ENCODE results near the gene SNAPC1. TPM values are rescaled to one million over a fixed set of nuclear protein-coding genes. Genes with fewer than 3 reads are reported as not detected.

SNAPC1 gene
- total RNA-seq, 2 experiments from 2014 or later = 10.5 to 11.2 TPM

GRCh38 chr14:61764342-61765122 lies 2.3 kb downstream of the SNAPC1 start:
- Mint-ChIP-seq H3K27ac (no peak overlapping the region), H3K36me3 (ENCODE audit: low read depth) (peaks cover 15% of the 10 kb centered on the region), H3K27me3 (no peaks in the 10 kb centered on the region), H3K4me3 (peak overlapping the region; percentile 95), H3K4me1 (peaks cover 35% of the 10 kb centered on the region), H3K9me3 (ENCODE audit: low read depth) (no peaks in the 10 kb centered on the region)
- POLR2A ChIA-PET = no interaction called here
- DNase-seq (no peak), ATAC-seq (no peak)
- intact Hi-C loops (cut with DNase I, micrococcal nuclease) = loop anchor here (5.0 kb wide), 2 partner anchors 73 to 1672 kb away; partner anchors contain the start of gene PCNX4 (in 1 of the 2)
- CTCF ChIA-PET = interaction anchor here (1.0 to 1.8 kb wide), 5 partner anchors 7 to 77 kb away, joined by 3 to 9 read pairs (median 4); no protein-coding TSS in a partner anchor

GRCh38 chr14:61765225-61765943 lies 3.2 kb downstream of the SNAPC1 start:
- H3K4me1 Mint-ChIP-seq = peaks cover 35% of the 10 kb centered on the region
- ATAC-seq (no peak), DNase-seq (no peak)
- no peak overlapping the region for H3K27ac Mint-ChIP-seq
- H3K27me3 Mint-ChIP-seq = no peaks in the 10 kb centered on the region
- H3K9me3 Mint-ChIP-seq (ENCODE audit: low read depth) = no peaks in the 10 kb centered on the region
- CTCF ChIA-PET = interaction anchor here (1.5 kb wide), 1 partner anchor 8 kb away, joined by 4 read pairs; no protein-coding TSS in a partner anchor
- peaks cover 19% of the 10 kb centered on the region for H3K36me3 Mint-ChIP-seq (ENCODE audit: low read depth)
- H3K4me3 Mint-ChIP-seq = no peak overlapping the region
- POLR2A ChIA-PET = no interaction called here
- intact Hi-C loops (cut with DNase I, micrococcal nuclease) = no loop called here

GRCh38 chr14:61766151-61766550 lies 3.9 kb downstream of the SNAPC1 start:
- Mint-ChIP-seq H3K9me3 (ENCODE audit: low read depth) (no peaks in the 10 kb centered on the region), H3K27me3 (no peaks in the 10 kb centered on the region), H3K36me3 (ENCODE audit: low read depth) (peaks cover 25% of the 10 kb centered on the region), H3K27ac (no peak overlapping the region), H3K4me1 (peaks cover 35% of the 10 kb centered on the region), H3K4me3 (no peak overlapping the region)
- DNase-seq (no peak), ATAC-seq (no peak)
- ChIA-PET CTCF (interaction anchor here (1.1 to 1.5 kb wide), 2 partner anchors 8 to 24 kb away, joined by 3 to 4 read pairs; no protein-coding TSS in a partner anchor), POLR2A (no interaction called here)
- intact Hi-C loops (cut with DNase I, micrococcal nuclease) = no loop called here

GRCh38 chr14:61768240-61768639 lies 6.0 kb downstream of the SNAPC1 start:
- H3K36me3 Mint-ChIP-seq (ENCODE audit: low read depth) = peaks cover 33% of the 10 kb centered on the region
- peaks cover 28% of the 10 kb centered on the region for H3K4me1 Mint-ChIP-seq
- H3K27ac Mint-ChIP-seq = no peak overlapping the region
- ChIA-PET CTCF (interaction anchor here (0.6 to 0.9 kb wide), 4 partner anchors 12 to 471 kb away, joined by 3 read pairs; no protein-coding TSS in a partner anchor), POLR2A (interaction anchor here (0.7 kb wide), 1 partner anchor 199 kb away, joined by 6 read pairs; no protein-coding TSS in a partner anchor)
- H3K9me3 Mint-ChIP-seq (ENCODE audit: low read depth) = no peaks in the 10 kb centered on the region
- ATAC-seq (no peak), DNase-seq (no peak)
- H3K27me3 Mint-ChIP-seq = no peaks in the 10 kb centered on the region
- intact Hi-C loops (cut with DNase I, micrococcal nuclease) = no loop called here
- H3K4me3 Mint-ChIP-seq = no peak overlapping the region

- Mint-ChIP-seq H3K36me3 (ENCODE audit: low read depth) (peaks cover 34% of the 10 kb centered on the region), H3K27ac (no peak overlapping the region), H3K27me3 (no peaks in the 10 kb centered on the region), H3K4me3 (no peak overlapping the region), H3K9me3 (ENCODE audit: low read depth) (no peaks in the 10 kb centered on the region), H3K4me1 (peaks cover 13% of the 10 kb centered on the region)
- ATAC-seq (no peak), DNase-seq (no peak)
- CTCF ChIA-PET = no interaction called here
- POLR2A ChIA-PET = no interaction called here
- intact Hi-C loops (cut with DNase I, micrococcal nuclease) = no loop called here
These were observed 7.7 kb downstream of the SNAPC1 start for GRCh38 chr14:61769893-61770292.

GRCh38 chr14:61774861-61775260 lies 12.6 kb downstream of the SNAPC1 start:
- CTCF ChIA-PET = no interaction called here
- Mint-ChIP-seq H3K4me1 (peaks cover 21% of the 10 kb centered on the region), H3K9me3 (ENCODE audit: low read depth) (no peaks in the 10 kb centered on the region), H3K27me3 (no peaks in the 10 kb centered on the region), H3K4me3 (no peak overlapping the region), H3K27ac (no peak overlapping the region), H3K36me3 (ENCODE audit: low read depth) (peaks cover 45% of the 10 kb centered on the region)
- intact Hi-C loops (cut with DNase I, micrococcal nuclease) = no loop called here
- ATAC-seq (no peak), DNase-seq (no peak)
- POLR2A ChIA-PET = no interaction called here

GRCh38 chr14:61780125-61780524 lies 17.9 kb downstream of the SNAPC1 start:
- DNase-seq = peak; percentile 20
- no peaks in the 10 kb centered on the region for H3K9me3 Mint-ChIP-seq (ENCODE audit: low read depth)
- ChIA-PET CTCF (interaction anchor here (0.5 to 2.6 kb wide), 7 partner anchors 9 to 432 kb away, joined by 3 to 14 read pairs (median 4); no protein-coding TSS in a partner anchor), POLR2A (interaction anchor here (1.0 kb wide), 1 partner anchor 31 kb away, joined by 3 read pairs; no protein-coding TSS in a partner anchor)
- peaks cover 49% of the 10 kb centered on the region for H3K36me3 Mint-ChIP-seq (ENCODE audit: low read depth)
- peak; percentile 95 for ATAC-seq
- peaks cover 36% of the 10 kb centered on the region for H3K4me1 Mint-ChIP-seq
- H3K27ac Mint-ChIP-seq = peak overlapping the region; percentile 88
- H3K27me3 Mint-ChIP-seq = no peaks in the 10 kb centered on the region
- intact Hi-C loops (cut with DNase I, micrococcal nuclease) = no loop called here
- H3K4me3 Mint-ChIP-seq = no peak overlapping the region

GRCh38 chr14:61797309-61797708 lies 35.1 kb downstream of the SNAPC1 start:
- ChIA-PET POLR2A (no interaction called here), CTCF (interaction anchor here (0.7 to 1.9 kb wide), 2 partner anchors 13 to 124 kb away, joined by 3 to 5 read pairs; no protein-coding TSS in a partner anchor)
- DNase-seq (no peak), ATAC-seq (no peak)
- Mint-ChIP-seq H3K36me3 (ENCODE audit: low read depth) (peaks cover 6% of the 10 kb centered on the region), H3K4me3 (no peak overlapping the region), H3K27me3 (no peaks in the 10 kb centered on the region), H3K4me1 (peaks cover 2% of the 10 kb centered on the region), H3K27ac (no peak overlapping the region), H3K9me3 (ENCODE audit: low read depth) (no peaks in the 10 kb centered on the region)
- intact Hi-C loops (cut with DNase I, micrococcal nuclease) = loop anchor here in 1 of 2 experiments (2.0 kb wide), 1 partner anchor 19 kb away; no protein-coding TSS in a partner anchor

GRCh38 chr14:61802010-61802568 lies 39.9 kb downstream of the SNAPC1 start:
- CTCF ChIA-PET = interaction anchor here (0.7 to 0.9 kb wide), 3 partner anchors 12 to 327 kb away, joined by 3 to 4 read pairs (median 3); no protein-coding TSS in a partner anchor
- intact Hi-C loops (cut with DNase I, micrococcal nuclease) = no loop called here
- no peak overlapping the region for H3K4me3 Mint-ChIP-seq

GRCh38 chr14:61803755-61804154 lies 41.5 kb downstream of the SNAPC1 start:
- Mint-ChIP-seq H3K27ac (no peak overlapping the region), H3K27me3 (no peaks in the 10 kb centered on the region), H3K9me3 (ENCODE audit: low read depth) (no peaks in the 10 kb centered on the region), H3K36me3 (ENCODE audit: low read depth) (no peaks in the 10 kb centered on the region), H3K4me1 (peaks cover 2% of the 10 kb centered on the region), H3K4me3 (no peak overlapping the region)
- POLR2A ChIA-PET = no interaction called here
- intact Hi-C loops (cut with DNase I, micrococcal nuclease) = no loop called here
- DNase-seq = no peak
- ATAC-seq = no peak
- CTCF ChIA-PET = interaction anchor here (0.8 kb wide), 1 partner anchor 11 kb away, joined by 3 read pairs; no protein-coding TSS in a partner anchor

More at GRCh38 chr14:61802010-61802568, 39.9 kb downstream of the SNAPC1 start:
- Mint-ChIP-seq H3K9me3 (ENCODE audit: low read depth) (no peaks in the 10 kb centered on the region), H3K27me3 (no peaks in the 10 kb centered on the region), H3K27ac (no peak overlapping the region), H3K36me3 (ENCODE audit: low read depth) (no peaks in the 10 kb centered on the region), H3K4me1 (peaks cover 4% of the 10 kb centered on the region)
- POLR2A ChIA-PET = no interaction called here
- ATAC-seq (no peak), DNase-seq (no peak)

- ATAC-seq = no peak
- DNase-seq = no peak
- POLR2A ChIA-PET = no interaction called here
- Mint-ChIP-seq H3K9me3 (ENCODE audit: low read depth) (no peaks in the 10 kb centered on the region), H3K4me3 (no peak overlapping the region), H3K4me1 (peaks cover 2% of the 10 kb centered on the region), H3K36me3 (ENCODE audit: low read depth) (no peaks in the 10 kb centered on the region), H3K27ac (no peak overlapping the region), H3K27me3 (peaks cover 6% of the 10 kb centered on the region)
- intact Hi-C loops (cut with DNase I, micrococcal nuclease) = no loop called here
- CTCF ChIA-PET = interaction anchor here (0.6 kb wide), 1 partner anchor 87 kb away, joined by 3 read pairs; no protein-coding TSS in a partner anchor
These were observed 43.2 kb downstream of the SNAPC1 start for GRCh38 chr14:61805451-61805850.

Measured in activated CD4-positive, alpha-beta T cell treated with anti-CD3 and anti-CD28 coated beads for 36 hours (primary cell).